ENCODE data around the gene NSG1.

Gene NSG1

GRCh38 chr4:4368809-4369580 is 17.9 kb upstream of the NSG1 start:
- TF ChIP-seq SIN3A (IDR thresholded peaks at IDR 0.05; ENCODE audit: borderline replicate concordance, insufficient read depth, low read length) (no peak), FOXP2 (optimal IDR thresholded peaks at IDR 0.05; ENCODE audit: borderline replicate concordance, extremely low read depth, extremely low read length, insufficient read depth) (no peak), POLR2AphosphoS5 (IDR thresholded peaks at IDR 0.05; ENCODE audit: low read depth, low read length) (no peak), TAF1 (IDR thresholded peaks at IDR 0.05; ENCODE audit: borderline replicate concordance, insufficient read depth, low read length) (no peak), REST (IDR thresholded peaks at IDR 0.05; ENCODE audit: insufficient read depth in 1 of 2, low read depth in 2 of 2, low read length in 2 of 2) (no peak)

GRCh38 chr4:4374388-4375098 is 12.4 kb upstream of the NSG1 start:
- no peak for TF ChIP-seq POLR2AphosphoS5 (IDR thresholded peaks at IDR 0.05; ENCODE audit: low read depth, low read length)
- TF ChIP-seq TAF1 (IDR thresholded peaks at IDR 0.05; ENCODE audit: borderline replicate concordance, insufficient read depth, low read length), result no peak
- TF ChIP-seq REST (IDR thresholded peaks at IDR 0.05; ENCODE audit: insufficient read depth in 1 of 2, low read depth in 2 of 2, low read length in 2 of 2), result no peak
- no peak for TF ChIP-seq FOXP2 (optimal IDR thresholded peaks at IDR 0.05; ENCODE audit: borderline replicate concordance, extremely low read depth, extremely low read length, insufficient read depth)
- TF ChIP-seq SIN3A (IDR thresholded peaks at IDR 0.05; ENCODE audit: borderline replicate concordance, insufficient read depth, low read length), result no peak

GRCh38 chr4:4376074-4376473 is 10.8 kb upstream of the NSG1 start:
- TF ChIP-seq TAF1 (IDR thresholded peaks at IDR 0.05; ENCODE audit: borderline replicate concordance, insufficient read depth, low read length), result no peak
- no peak for TF ChIP-seq REST (IDR thresholded peaks at IDR 0.05; ENCODE audit: insufficient read depth in 1 of 2, low read depth in 2 of 2, low read length in 2 of 2)
- no peak for TF ChIP-seq SIN3A (IDR thresholded peaks at IDR 0.05; ENCODE audit: borderline replicate concordance, insufficient read depth, low read length)
- TF ChIP-seq FOXP2 (optimal IDR thresholded peaks at IDR 0.05; ENCODE audit: borderline replicate concordance, extremely low read depth, extremely low read length, insufficient read depth), result no peak

- TF ChIP-seq SIN3A (IDR thresholded peaks at IDR 0.05; ENCODE audit: borderline replicate concordance, insufficient read depth, low read length) (no peak), TAF1 (IDR thresholded peaks at IDR 0.05; ENCODE audit: borderline replicate concordance, insufficient read depth, low read length) (no peak), POLR2AphosphoS5 (IDR thresholded peaks at IDR 0.05; ENCODE audit: low read depth, low read length) (no peak), REST (IDR thresholded peaks at IDR 0.05; ENCODE audit: insufficient read depth in 1 of 2, low read depth in 2 of 2, low read length in 2 of 2) (no peak), FOXP2 (optimal IDR thresholded peaks at IDR 0.05; ENCODE audit: borderline replicate concordance, extremely low read depth, extremely low read length, insufficient read depth) (no peak)
Observed at GRCh38 chr4:4377191-4377590, 9.7 kb upstream of the NSG1 start.
